ENCODE results near the gene ETFDH. TPM values are rescaled to one million over a fixed set of nuclear protein-coding genes. Genes with fewer than 3 reads are reported as not detected.
"Not testable (repeated sequence)": the region's sequence is repeated elsewhere in the genome, so short reads cannot be mapped to it uniquely, and the experiment has no call there.

The ETFDH gene
- polyA plus RNA-seq, 3 donors = 26.6 to 34.4 (median 34.0) TPM

GRCh38 chr4:158670975-158671664, 976 bp upstream of the ETFDH start:
- DNase-seq = peak; percentile 74

- no peak for DNase-seq
Measured at GRCh38 chr4:158671665-158671914, 506 bp upstream of the ETFDH start, which contains the start of gene C4orf46. C4orf46 (minus strand) TSS chr4:158671887; CDS start chr4:158671801, 86 bp downstream.

GRCh38 chr4:158673633-158674032, 1.5 kb downstream of the ETFDH start:
- no peak for DNase-seq

GRCh38 chr4:158676076-158676475, 4.0 kb downstream of the ETFDH start:
- no peak for DNase-seq

DNA sequence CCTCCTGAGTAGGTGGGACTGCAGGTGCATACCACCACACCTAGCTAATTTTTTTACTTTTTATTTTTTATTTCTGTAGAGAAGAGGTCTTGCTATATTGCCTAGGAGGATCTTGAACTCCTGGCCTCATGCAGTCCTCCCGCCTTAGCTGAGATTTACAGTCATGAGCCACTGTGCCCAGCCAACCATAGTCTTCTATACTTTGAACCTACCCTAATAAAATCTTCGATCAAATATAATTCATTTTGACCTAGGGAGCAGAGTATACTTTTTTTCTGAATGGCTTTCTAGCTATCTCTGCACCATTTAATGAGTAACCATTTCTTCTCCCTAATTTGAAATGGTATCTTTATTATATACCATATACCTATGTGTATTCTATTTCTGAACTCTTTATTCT, 6.7 kb downstream of the ETFDH start:
- DNase-seq = no peak

DNA sequence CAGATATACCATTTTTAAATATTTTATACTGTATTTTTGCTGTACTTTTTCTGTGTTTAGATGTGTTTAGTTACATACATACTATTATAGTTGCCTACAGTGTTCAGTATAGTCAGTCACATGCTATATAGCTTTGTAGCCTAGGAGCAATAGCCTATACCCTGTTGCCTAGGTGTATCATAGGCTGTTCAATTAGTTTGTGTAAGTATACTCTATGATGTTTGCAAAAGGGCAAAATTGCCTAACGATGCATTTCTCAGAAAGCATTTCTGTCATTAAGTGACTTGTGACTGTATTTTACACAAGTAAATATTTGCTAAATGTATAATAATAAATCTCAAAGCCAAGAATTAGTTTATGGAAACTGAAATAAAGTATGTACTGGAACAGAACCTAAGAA, 9.5 kb downstream of the ETFDH start:
- no peak for DNase-seq

- DNase-seq = no peak
Measured at GRCh38 chr4:158682066-158682465, 10.0 kb downstream of the ETFDH start.

DNA sequence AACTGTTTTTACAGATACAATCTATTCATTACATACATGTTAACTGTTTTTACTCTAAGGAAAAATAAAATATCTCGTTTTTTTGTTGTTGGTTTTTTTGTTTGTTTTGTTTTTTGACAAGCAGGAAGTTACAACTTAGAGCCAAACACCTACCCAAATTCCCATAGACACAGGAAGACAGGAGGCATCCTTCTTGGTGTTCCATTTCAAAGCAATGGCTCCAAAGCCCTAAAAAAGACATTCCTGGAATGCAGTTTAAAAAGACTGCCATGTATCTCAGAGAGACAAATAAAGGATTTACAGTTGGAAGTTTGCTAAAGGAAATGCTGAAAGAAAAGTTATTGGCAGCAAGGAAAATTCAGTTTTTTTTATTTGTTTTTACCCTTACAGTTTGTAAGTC, 16.7 kb downstream of the ETFDH start:
- DNase-seq = no peak

DNA sequence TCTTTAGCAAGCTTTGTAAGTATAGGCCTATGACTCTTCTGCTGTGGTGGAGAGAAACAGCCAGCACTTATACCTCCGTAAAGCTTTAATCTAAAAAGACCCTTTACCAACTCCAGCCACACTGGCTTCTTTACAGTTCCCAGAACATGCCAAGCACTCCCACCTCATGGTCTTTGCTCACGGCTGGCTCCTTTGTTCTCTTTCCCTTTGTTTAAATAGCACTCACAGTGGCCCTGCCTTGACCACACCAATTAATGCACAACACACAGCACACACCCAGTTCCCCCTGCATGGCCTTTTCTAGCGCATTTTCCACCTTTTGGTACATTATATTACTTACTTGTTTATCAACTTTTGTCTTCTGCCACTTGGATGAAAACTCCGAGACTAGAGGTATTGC, 32.2 kb downstream of the ETFDH start:
- DNase-seq = no peak

- DNase-seq = no peak
Measured at GRCh38 chr4:158710814-158711213, 38.7 kb downstream of the ETFDH start.

DNA sequence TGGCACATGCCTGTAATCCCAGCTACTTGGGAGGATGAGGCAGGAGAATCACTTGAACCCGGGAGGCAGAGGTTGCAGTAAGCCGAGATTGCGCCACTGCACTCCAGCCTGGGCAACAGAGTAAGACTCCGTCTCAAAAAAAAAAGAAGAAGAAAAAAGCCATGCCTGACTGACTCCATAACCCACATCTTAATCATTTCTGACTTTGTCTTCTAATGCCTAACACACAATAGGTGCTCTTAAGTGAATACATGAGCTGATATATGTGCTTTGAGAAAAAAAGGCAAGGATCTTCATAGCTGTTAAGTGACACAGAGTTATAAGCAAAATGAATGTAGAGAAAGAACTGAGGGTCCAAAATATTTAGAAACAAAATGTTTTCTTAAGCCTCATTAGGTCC, 40.5 kb downstream of the ETFDH start:
- DNase-seq = not testable (repeated sequence)

DNA sequence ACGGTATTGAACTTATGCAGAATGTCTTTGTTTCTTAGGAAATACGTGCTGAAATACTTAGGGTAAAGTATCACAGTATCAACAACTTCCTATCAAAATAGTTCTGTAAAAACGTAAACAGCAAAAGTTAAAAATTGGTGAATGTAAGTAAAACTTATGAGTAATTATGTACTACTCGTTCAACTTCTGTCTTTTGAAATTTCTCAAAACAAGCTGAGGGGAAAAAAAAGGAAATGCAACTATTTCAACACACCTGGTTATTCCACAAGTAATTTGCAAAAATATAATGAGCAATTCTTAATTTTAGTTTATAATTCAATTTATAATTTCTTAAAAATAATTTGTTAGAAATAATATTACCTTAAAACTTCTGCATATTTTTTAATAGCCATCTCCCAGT, 42.8 kb downstream of the ETFDH start:
- no peak for DNase-seq

GRCh38 chr4:158715802-158716201, 43.7 kb downstream of the ETFDH start:
- DNase-seq = no peak

DNA sequence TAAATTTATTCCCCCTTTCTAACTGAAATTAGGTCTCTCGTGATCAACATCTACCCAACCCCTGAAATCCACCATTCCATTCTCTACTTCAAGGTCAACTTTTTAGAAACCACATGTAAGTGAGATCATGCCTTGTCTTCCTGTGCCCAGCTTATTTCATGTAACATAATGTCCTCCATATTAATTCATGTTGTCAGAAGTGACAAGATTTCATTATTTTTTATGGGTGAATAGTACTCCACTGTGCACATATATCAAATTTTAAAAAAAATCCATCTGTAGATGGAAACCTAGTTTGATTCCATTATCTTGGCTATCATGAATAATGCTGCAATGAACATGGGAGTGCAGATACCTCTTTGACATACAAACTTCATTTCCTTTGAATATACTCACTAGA, 49.6 kb downstream of the ETFDH start:
- DNase-seq = no peak

DNA sequence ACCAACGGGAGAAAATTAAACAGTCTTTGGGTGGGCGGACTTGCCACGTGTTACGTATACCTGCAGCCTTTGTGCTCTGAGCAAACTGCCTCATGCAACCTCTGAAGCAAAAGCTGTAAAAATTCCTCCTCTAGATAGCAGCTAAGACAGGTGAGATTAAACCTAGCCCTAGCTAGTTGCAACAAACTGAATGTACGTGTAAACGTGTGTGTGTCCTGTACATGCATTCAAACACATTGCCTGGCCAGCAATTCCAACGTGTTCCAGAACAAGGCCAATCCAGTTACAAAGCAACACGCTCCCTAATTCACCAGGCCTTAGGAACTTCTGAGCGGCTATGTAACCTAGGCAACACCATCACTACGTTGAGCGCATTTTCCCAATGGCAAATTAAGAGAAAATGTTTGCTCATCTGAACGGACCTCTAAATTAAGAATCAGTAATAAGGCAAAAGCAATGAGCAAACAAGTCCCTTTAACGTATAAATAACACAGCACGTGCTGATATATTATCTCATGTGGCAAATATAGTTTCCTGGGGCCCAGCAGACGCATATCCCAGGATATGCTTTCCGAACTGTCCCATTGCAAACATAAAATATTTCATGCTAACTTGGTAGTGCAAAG, 50.3 kb downstream of the ETFDH start:
- DNase-seq = peak; percentile 30

DNA sequence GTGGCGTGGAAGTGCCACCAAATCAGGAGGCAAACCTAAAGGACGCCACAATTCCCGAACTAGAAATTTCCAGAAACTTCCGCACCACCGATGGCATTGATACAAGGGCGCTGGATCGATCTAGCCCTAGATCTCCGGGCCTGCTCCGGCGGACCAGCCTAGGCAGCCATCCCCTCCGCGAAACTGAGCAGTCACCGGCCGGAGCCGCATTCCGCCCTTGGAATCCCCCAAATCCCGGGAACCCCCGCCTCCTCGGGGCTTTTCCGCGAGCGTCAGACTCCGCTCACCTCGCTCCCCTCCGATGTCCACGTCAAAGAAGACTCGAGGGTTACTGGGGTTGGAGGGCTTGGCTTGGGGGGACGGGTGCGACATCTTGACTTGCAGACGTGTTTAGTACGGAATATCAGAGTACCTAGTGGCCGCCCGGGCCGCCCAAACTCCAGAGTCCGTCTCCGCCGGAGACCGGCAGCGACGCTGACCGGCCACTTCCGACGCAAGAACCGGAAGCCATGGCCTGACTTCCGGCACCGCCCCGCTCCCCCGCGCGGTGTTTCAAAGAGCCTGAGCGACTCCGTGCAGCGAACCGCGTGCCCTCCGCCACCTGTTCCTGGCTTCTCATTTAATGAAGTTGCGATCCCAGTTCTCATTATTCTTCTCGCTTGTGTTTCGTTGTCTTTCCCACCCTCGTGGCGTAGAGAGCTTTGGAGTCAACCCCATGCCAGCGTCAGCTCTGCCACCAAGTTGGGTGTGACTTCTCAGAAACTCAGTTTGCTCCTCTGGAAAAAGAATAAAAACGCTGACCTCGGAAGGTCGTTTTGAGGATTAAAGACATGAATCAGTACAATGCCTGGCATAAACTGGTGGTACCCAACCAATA, 51.1 kb downstream of the ETFDH start, which contains the start of gene PPID:
PPID (minus strand) TSS at position 480 of the 877 bp plus-strand sequence; CDS start at position 372, 108 bp downstream.
- peak; percentile 86 for DNase-seq

DNA sequence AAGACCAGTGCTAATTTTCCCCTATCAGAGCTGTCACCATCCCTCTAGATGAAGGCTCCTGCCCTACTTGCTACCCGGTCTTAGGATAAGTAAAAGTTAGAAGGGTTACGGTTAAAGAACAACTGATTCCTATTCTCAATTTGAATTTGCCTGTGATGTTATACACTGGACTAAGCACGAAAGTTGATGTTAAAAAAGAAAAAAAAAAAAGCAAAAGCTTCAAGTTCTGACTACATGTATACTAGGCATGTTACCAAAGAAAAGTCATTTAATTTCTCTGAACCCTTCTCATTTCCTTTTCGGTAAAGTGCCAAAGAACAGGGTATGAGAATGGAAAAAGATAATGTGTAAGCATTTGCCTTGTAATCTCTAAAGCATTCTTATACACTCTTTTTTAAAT, 52.5 kb downstream of the ETFDH start:
- DNase-seq = no peak

DNA sequence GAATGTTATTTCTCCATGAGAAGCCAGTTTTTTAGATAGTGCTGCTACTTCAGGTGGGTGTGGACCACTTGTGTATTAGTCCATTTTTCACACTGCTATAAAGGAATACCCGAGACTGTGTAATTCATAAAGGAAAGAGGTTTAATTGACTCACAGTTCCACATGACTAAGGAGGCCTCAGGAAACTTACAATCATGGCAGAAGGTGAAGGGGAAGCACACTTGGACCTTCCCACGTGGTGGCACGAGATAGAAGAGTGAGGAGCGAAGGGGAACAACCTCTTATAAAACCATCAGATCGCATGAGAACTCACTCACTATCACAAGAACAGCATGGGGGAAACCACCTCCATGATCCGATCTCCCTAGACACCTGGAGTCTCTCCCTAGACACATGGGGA, 54.5 kb downstream of the ETFDH start:
- DNase-seq = no peak

DNA sequence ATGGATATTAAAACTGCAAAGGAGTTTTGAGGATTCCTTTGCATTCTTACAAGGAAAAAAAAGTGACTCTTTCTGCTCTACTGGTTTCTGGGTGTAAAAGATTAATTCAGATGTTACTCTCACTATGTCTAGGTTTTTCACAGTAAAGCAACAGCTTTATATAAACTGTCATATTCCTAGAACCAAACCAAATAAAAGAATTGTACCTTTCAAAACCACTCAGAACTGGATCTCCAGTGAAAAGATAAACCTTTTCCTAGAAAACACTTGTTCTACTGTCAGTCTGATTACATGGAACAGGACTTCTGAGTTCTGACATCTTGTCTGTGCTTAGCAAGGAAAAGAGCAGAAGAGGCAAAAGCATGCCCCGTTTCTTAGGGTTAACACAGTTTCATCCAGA, 56.1 kb downstream of the ETFDH start:
- DNase-seq = no peak

DNA sequence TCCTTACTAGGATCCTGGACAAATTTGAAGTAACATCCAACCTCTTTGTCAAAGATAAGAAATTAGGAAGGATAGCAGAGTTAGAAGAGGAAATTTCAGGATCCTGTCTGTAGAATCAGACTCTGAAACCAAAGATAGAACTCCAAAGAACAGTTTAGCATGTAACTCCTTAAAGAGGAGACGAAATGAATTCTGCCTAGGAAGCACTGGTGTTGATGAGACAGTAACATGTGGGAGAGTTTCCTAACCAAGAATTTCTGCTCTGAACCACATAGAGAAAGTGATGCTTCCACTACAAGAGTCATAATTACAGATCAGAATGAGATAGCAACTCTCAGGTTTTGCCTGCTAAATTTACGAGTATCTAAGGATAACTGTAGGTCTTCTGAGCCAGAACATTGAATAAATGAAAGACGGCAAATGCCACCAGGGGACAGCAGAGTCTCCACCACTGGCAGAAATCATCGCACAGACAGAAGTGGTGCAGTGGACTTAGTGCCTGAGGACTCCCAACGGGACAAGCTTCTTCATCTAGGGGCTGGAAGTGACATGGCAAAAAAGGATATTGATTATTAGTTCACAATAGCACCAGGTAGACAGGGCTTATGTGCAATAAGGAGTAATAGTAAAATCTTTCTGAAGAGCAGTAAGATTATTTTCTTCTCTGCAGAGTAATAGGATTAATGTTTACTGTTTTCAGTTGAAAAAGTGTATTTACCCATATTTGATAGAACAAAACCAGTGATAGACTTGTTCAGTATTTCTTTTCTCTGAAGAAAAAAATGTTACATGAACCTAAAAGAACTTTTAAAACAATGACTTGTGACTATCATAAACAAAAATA, 57.8 kb downstream of the ETFDH start:
- DNase-seq = peak; percentile 53

DNA sequence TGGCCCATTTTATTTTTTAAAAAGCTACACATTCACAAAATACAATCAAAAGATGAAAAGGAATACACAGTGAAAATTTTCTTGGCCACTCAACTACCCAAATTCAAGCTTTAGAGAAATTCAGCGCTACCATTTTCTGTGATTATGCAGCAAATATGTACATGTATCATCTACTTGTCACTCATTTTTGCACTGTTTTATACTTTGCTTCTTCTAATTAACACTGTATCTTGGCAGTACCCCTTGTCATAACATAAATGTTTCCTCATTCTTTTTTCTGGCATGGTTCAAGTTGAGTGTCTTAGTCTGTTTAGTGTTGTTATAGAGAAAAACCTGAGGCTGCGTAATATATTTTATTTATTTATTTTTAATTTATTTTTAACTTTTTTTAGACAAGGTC, 66.8 kb downstream of the ETFDH start:
- no peak for DNase-seq

DNA sequence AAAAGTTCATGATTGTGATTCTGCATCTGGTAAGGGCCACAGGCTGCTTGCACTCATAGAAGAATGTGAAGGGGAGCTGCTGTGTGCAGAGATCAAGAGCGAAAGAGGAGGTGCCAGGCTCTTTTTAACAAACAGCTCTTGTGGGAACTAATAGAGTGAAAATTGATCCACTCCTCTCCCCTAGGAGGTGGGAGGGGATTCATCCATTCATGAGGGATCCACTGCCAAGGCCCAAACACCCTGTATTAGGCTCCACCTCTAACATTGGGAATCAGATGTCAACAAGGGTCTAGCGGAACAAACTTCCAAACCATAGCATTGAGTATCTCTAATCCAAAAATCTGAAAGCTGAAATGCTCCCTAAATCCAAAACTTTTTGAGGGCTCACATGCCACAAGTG, 67.5 kb downstream of the ETFDH start:
- no peak for DNase-seq
